ENCODE results near the gene TSPO. TPM values are rescaled to one million over a fixed set of nuclear protein-coding genes. Genes with fewer than 3 reads are reported as not detected.

Gene TSPO
- polyA plus RNA-seq, 1 donor (not counting 4 experiments of a cell fraction or from before 2014, with no cell fraction given): 139 TPM

- TF ChIP-seq EZH2 (IDR thresholded peaks at IDR 0.05; ENCODE audit: low read length) (no peak), CTCF (optimal IDR thresholded peaks at IDR 0.05 in 1 of 3, IDR thresholded peaks at IDR 0.05 in 1 of 3, conservative IDR thresholded peaks at IDR 0.05 in 1 of 3; ENCODE audit: extremely low read depth in 1 of 3, insufficient read depth in 2 of 3, low read length in 3 of 3) (no peak)
- dilution Hi-C loops (cut with MboI; ENCODE audit: extremely low pct_ligation_motif_present, low sequenced_read_pairs): no loop called here
These were observed 14.6 kb upstream of the TSPO start for GRCh38 chr22:43136801-43137200.

GRCh38 chr22:43142880-43143562 is 8.3 kb upstream of the TSPO start, which contains the start of gene MCAT:
Gene MCAT (minus strand): TSS chr22:43143398. CDS start chr22:43143348, 50 bp downstream.
- Histone ChIP-seq H3K27me3 (ENCODE audit: control insufficient read depth, extremely low read depth, insufficient read depth, low read length) (no peaks in the 10 kb centered on the region), H3K79me2 (ENCODE audit: control insufficient read depth, insufficient read depth, low read length) (peaks cover 28% of the 10 kb centered on the region), H3K9ac (ENCODE audit: control insufficient read depth, extremely low read depth, insufficient read depth, low read length) (peak within 1 kb of the TSS; percentile 83), H3K27ac (ENCODE audit: control insufficient read depth, insufficient read depth, low read length) (peak within 1 kb of the TSS; percentile 70), H3K4me1 (ENCODE audit: control insufficient read depth, extremely low read depth, insufficient read depth, low read length) (peaks cover 8% of the 10 kb centered on the region), H3K4me2 (ENCODE audit: control insufficient read depth, extremely low read depth, insufficient read depth, low read depth, low read length) (peak within 1 kb of the TSS; percentile 86), H3K9me1 (ENCODE audit: control insufficient read depth, extremely low read depth, insufficient read depth, low read length) (no peaks in the 10 kb centered on the region), H3K36me3 (ENCODE audit: control insufficient read depth in 2 of 2, extremely low read depth in 1 of 2, insufficient read depth in 2 of 2, low read length in 2 of 2) (peaks cover 9 to 16% of the 10 kb centered on the region in 2 experiments), H2AFZ (ENCODE audit: control insufficient read depth, low read length) (peak within 1 kb of the TSS; percentile 96), H4K20me1 (ENCODE audit: control insufficient read depth, extremely low read depth, insufficient read depth, low read length) (no peaks in the 10 kb centered on the region), H3K4me3 (ENCODE audit: control insufficient read depth in 2 of 3, extremely low read depth in 1 of 3, insufficient read depth in 2 of 3, low read depth in 1 of 3, low read length in 3 of 3) (peak within 1 kb of the TSS; percentile 84 to 96 (median 89)), H3K9me3 (ENCODE audit: control insufficient read depth, low read depth, low read length) (no peaks in the 10 kb centered on the region)
- dilution Hi-C loops (cut with MboI; ENCODE audit: extremely low pct_ligation_motif_present, low sequenced_read_pairs): no loop called here
- FAIRE-seq: no peak
- no peak for TF ChIP-seq EZH2 (IDR thresholded peaks at IDR 0.05; ENCODE audit: low read length)
- no peak for TF ChIP-seq CTCF (optimal IDR thresholded peaks at IDR 0.05 in 1 of 3, IDR thresholded peaks at IDR 0.05 in 1 of 3, conservative IDR thresholded peaks at IDR 0.05 in 1 of 3; ENCODE audit: extremely low read depth in 1 of 3, insufficient read depth in 2 of 3, low read length in 3 of 3)
- no peak for DNase-seq (ENCODE audit: low read depth, low spot score)

More at GRCh38 chr22:43136801-43137200, 14.6 kb upstream of the TSPO start:
- Histone ChIP-seq H3K36me3 (ENCODE audit: control insufficient read depth in 2 of 2, extremely low read depth in 1 of 2, insufficient read depth in 2 of 2, low read length in 2 of 2) (peaks cover 33 to 47% of the 10 kb centered on the region in 2 experiments), H3K9ac (ENCODE audit: control insufficient read depth, extremely low read depth, insufficient read depth, low read length) (no peak overlapping the region), H3K27me3 (ENCODE audit: control insufficient read depth, extremely low read depth, insufficient read depth, low read length) (no peaks in the 10 kb centered on the region), H2AFZ (ENCODE audit: control insufficient read depth, low read length) (no peak overlapping the region), H3K9me3 (ENCODE audit: control insufficient read depth, low read depth, low read length) (no peaks in the 10 kb centered on the region), H3K27ac (ENCODE audit: control insufficient read depth, insufficient read depth, low read length) (no peak overlapping the region), H3K4me1 (ENCODE audit: control insufficient read depth, extremely low read depth, insufficient read depth, low read length) (peaks cover 1% of the 10 kb centered on the region), H3K4me2 (ENCODE audit: control insufficient read depth, extremely low read depth, insufficient read depth, low read depth, low read length) (no peak overlapping the region), H3K79me2 (ENCODE audit: control insufficient read depth, insufficient read depth, low read length) (peaks cover 17% of the 10 kb centered on the region), H3K9me1 (ENCODE audit: control insufficient read depth, extremely low read depth, insufficient read depth, low read length) (no peaks in the 10 kb centered on the region), H4K20me1 (ENCODE audit: control insufficient read depth, extremely low read depth, insufficient read depth, low read length) (no peaks in the 10 kb centered on the region), H3K4me3 (ENCODE audit: control insufficient read depth in 2 of 3, extremely low read depth in 1 of 3, insufficient read depth in 2 of 3, low read depth in 1 of 3, low read length in 3 of 3) (no peak overlapping the region)
- DNase-seq (ENCODE audit: low read depth, low spot score): no peak
- no peak for FAIRE-seq
